CD4-positive, alpha-beta T cell treated with Interleukin-6 at 100 ng/mL for 8 hours (primary cell): Measurements from ENCODE around the gene BRD2.

ENCODE experiments used
- DNase-seq: peaks from one replicate; pipeline ENCODE4 v3.0.0-alpha.2; 2020; ENCODE audit warnings: mixed read lengths, low spot score

The BRD2 gene

DNA sequence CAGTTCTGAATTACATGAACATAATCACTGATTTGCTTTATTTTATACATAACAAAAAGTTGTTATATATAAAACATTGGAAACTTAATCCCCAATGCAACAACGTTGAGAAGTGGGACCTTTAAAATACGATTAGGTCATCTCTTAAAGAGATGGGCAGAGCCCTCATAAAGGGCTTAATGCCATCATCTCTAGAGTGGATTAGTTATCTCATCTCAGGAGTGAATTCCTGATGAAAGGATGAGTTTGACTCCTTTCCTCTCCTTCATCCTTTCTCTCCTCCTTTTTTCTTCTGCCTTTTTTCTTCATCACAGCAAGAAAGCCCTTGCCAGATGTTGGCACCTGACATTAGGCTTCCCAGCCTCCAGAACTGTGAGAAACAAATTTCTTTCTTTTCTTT, 27.1 kb downstream of the BRD2 start:
- no peak for DNase-seq

DNA sequence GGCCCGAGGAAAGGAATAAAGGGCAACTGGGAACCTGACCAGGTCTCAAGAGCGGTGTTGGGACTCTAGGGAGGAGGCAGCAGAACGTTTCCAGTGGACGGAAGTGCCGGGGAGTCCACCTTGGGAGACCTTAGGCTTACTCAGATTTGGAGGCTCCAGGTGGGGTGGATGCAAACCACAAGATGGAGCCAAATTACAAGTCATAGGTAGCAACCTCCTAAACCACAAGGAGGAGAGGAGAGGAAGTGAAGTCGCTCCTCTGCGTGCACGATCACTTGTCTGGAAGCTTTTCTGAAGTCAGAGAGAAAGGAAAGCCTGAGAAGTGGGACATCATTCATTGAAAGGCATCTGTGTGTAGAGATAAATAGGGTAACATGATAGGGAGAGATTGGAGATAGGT, 31.7 kb downstream of the BRD2 start:
- DNase-seq = peak; percentile 12

DNA sequence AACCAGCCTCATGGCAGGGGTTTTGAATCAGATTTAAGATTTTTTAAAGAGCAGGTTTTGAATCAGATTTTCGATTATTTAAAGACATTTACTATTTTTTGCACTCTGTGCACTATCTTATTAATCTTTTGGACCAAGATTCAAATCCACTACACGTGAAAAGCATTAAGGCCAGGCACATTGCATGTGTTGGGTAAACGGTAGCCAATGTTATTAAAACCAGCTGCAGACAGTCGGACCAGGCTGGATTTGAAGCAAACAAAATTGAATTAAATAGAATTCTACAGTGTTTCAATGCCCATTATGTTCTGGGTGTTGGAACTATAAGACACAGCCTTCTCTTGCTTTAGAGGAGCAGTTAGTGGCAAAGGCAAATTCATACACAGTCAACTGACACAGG, 33.3 kb downstream of the BRD2 start:
- DNase-seq = no peak

DNA sequence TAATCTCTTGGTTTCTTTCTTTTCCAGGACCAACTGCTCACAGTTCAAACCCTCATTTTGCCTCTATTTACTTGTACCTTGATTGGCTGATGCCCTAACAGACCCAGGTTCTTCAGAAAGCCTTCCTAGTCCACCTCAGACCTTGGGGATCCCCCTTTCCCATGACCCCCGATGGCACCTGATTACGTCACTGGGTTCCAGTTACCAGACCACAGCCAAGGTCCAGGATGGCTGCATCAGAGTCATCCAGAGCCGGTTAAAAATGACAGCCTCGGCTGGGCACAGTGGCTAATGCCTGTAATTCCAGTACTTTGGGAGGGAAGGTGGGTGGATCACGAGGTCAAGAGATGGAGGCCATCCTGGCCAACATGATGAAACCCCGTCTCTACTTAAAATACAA, 36.5 kb downstream of the BRD2 start:
- no peak for DNase-seq

DNA sequence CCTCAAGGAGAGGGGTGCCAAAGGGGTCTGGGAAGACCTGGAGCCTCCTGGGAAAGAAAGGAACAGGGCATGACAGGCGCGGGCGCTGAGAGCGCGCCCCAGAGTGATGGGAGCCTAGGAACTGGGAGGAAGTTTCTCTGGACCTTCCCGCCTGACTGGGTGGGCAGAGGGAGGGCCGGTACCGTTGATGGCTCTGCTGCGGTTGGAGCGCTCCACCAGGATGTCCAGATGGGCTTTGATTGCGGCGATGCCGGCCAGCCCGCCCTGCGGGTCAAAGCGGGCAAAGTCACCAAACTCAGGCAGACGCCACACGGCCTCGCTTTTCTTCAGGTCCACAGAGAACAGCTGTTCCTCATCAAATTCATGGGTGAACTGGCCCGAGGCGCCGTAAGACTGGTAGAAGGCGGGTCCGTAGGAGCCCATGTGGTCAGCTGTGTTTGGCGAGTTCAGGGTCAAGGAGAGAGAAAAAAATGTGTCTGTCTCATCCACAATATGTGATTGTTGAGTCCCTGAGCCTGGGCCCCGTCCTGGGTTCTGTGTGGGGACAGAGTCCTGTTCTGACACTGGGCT, 39.5 kb downstream of the BRD2 start:
- no peak for DNase-seq

DNA sequence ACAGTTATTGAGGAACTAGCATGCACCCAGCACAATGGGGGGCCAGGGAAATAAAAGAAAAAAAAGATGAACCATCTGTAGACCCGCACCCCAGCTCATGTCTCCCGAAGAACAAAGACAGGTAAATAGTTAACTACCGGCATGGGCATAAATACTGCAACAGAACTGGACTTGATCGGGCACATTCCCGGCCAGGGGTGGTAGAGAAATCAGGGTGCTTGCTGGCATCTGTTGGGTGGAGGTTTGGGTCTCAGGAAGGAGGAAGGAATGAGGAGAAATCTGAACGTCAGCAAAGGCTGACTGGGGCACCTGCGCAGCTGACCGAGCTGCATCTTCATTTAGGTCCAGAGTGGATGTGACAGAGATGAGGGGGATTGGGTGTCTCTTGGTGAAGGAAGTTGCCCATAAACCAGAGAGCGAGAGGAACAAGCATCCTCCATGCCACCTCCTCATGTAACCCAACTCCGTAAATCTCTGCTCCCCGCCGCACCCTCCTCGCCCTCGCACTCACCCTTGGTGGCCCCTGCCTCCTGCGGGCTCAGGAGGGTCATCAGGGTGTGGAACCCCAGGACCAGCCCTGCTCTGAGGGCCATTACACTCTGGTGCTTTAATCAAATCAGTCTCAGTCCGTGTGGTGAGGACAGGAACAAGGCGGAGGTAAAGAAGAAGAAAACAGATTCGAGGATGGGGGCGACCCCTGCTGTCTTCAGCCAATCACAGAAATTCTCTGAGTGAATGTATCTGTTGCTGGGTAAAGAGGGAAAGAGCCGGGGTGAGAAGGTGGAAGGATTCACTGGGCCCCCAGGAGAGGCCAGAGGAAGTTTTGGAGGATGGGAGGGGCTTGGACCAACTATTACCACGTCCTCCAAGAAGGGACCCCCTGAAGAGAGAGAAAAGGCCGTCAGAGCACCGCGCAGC, 40.8 kb downstream of the BRD2 start, which contains the start of gene HLA-DOA:
Gene HLA-DOA, minus strand, starts transcription at position 648 of the 918 bp plus-strand sequence.
- peak; percentile 39 for DNase-seq

DNA sequence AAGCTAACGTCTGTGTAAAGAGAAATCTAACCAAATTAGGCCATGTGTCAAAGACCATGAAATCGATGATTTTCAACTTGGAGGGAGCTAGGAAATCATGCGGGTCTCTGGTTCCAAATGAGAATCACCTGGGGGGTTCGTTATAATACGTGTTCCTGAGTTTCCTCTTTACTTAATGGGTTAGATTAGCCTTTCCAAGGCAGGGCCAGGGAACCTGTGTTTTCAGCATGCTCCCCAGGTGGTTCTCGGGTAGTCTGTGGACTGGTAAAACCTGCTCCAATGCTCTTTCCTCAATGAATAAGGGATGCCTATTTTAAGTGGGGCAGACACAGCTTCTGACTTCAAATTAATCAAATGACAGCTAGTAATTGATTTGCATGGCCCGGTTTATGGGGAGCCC, 42.0 kb downstream of the BRD2 start:
- no peak for DNase-seq

DNA sequence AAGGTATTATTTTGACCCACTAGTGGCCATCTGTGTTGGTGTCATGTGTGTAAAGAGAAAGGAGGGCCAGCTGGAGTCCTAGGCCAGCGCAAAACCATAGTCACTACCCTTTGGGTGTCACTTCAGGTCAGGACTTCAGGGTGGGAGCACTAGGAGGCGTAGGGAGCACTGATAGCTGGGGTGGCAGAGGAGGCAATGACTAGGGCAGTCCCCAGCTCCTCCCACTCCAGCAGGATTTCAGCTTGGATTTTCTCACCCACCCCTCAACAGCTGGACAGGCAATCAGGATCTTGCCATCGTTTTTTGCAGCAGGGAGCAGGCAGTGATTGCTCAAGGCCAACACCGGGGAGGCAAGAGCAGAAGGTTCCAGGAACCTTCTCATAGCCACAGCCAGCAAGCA, 45.2 kb downstream of the BRD2 start:
- no peak for DNase-seq

DNA sequence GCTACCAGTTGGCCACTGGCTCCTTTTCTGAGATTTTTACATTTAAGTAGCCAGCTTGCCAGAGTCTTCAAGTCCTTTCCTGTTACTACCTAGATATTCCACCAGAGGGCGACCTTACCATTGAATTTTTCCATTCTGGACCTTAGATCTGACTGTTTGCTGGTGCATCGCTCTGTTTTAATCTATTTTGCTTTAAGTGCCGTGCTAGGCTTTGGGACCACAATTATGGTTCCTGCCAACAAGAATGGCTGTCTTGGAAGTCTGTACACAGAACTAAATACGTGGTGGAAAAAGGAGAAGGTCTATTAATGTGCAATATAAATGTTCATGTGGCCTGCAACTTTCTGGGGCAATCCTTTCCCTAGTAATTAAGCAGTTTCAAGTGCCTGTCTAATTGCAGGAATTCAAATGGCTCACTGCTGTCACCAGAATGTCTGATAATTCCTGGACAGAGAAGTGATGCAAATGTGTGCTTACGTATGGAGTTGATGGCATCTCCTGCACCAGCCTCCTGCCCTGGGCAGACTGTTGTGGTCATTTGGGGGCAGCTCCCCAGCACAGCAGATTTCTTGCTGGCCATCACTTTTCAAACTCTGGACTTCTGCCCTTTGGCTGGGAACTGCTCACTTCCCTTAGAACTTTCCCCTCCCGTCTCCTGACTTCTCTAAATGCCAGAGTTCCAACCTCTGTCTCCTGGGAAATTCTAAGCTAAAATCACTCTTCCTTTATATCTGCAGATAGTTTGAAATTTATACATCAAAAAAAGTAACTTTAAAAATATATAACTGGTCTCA, 46.6 kb downstream of the BRD2 start:
- peak; percentile 78 for DNase-seq

DNA sequence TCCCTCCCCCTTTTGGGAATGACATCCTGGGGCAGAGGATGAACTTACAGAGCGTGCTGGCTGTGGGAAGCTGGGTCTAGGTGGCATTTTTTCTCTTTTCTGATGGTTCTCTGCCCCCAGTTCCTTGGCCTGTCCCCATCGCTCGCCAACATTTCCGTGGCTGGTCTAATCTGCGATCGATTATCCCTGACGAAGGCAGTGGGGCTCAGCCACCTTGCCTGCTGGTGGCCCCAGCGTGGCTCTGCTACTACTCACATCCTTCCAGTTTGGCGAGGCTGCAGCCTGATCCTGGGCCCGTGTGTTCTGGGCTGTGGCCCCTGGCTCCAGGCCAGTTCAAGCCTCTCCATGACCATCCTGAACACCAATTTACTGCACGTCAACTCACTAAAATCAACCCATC, 47.4 kb downstream of the BRD2 start:
- no peak for DNase-seq

DNA sequence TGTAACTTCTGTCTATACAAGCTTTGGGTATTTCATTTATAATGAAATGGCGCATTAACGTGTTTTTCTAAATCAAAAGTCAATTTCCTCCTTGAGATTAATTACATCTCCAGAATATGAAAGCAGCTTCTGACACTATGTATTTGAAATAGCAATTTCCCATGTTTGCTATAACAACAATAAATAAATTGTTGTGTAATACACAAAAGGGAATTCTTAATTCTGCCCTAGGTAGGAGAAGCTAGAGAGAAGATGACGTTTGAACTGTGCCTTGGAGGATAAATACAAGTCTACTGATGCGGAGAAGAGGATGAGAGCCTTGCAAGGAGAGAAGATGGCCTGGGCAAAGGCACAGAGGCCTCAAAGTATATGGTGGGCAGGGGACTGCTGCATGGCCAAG, 48.6 kb downstream of the BRD2 start:
- DNase-seq = no peak

DNA sequence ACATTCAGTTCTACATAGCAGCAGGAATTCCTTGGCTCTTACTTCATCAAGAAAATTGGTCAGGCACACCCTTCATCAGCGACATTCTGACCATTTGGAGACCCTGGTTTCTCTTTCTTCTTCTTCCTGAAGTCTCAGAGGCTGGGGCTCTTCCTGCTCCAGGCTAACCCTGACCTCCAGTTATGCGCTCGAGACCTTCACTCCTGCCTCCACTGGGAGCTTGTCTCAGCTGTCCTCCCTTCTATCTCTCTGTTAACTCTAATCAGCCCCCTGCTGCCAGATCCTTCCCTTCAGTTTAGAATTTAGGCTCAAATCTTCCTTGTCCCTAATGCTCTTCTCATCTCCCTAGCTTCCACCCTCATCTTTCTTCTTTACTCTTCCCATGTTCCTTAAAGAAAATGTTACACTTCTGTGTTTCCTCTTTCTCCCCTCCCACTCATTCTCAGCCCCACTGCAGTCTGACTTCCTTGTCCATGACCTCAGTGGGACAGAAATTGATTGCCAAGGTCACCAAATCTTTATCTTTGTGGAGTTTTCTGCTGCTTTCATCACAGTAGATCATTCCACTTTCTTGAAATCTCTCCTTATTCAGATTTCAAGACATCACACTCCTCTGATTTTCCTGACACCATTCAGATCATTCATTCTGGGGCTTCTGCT, 49.4 kb downstream of the BRD2 start:
- no peak for DNase-seq

DNA sequence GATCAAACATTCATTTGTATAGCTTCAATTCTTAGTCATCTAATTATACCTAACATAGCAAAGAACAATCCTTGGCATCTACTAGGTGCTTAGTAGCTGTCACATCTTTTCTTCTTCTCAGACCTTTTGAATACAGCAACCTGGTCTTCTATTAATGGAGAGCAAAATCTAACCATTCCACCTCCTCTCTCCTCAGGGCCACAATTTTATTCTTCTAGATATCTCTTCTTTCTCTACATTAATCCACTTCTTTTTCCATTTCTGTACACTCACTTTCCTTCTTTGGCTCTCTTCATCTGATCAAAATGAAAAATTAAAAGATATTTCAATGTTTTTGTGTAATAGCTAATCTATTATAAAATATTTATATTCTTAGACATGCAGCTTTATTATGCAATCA, 50.0 kb downstream of the BRD2 start:
- no peak for DNase-seq

DNA sequence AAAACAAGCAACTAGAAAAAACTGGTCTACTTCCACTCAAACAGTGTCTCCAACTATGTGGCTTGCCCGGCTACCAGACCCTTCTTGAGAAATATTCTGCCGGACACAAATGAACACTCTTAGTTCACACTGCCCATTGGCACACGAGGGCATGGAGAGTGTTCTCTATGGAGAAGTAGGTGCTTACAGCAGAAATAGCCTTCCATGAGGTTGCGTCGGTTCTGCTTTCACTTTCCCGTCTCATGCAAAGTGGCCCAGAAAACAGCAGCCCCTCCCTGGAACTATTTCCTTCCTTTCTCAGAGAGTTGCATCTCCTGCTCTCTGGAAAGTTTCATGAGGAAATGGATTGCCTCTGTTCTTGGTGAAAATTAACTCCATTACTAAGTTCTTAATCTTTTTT, 50.5 kb downstream of the BRD2 start:
- peak; percentile 21 for DNase-seq

DNA sequence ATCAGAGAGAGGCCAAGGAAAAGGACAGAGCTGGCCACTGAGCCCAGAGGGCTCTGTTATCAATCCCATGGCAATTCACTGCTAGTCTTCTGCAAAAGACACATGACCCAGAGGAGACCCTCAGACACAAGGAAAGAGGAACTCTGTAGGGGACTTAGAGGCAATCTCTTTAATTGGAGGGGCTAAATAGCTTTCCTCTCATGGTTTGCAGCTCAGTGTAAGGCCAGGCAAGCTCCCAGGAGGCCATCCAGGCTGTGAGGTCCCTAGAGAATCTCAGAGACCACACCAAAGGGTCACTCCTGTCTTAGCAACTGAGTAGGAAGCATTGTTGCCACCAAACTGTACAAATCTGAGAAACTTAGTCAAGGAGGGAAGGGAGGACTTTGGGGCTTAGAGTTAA, 51.0 kb downstream of the BRD2 start:
- DNase-seq = no peak

DNA sequence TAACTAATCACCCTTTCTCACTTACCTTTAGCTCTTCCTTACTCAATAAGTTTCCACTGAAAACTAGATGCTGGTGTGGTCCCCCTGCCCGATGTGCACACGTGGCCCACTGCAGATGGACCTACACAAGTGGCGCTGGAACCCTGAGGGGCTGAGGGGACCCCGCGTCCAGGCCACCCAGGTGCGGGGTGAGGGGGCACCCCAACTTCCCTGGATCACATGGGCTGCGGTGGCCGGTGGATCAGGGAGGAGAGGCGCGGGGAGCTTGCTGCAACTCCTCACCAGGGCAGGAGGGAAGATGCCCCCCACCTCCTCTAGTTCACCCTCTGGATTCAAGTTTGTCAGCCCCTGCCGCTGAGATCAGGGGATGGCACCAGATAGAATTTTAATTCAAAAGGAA, 53.5 kb downstream of the BRD2 start:
- DNase-seq = no peak

DNA sequence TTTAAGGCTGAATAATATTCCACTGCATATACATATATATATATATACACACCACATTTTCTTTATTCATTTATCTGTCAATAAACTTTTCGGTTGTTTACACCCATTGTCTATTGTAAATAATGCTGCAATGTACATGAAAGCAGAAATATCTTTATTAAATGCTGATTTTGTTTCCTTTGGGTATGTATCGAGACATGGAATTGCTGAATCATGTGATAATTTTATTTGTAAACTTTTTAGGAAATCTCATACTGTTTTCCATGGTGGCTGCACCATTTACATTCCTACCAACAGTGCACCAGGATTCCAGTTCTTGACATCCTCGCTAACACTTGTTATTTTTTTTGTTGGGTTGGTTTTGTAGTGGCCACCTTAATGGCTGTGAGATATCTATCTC, 55.1 kb downstream of the BRD2 start:
- no peak for DNase-seq

DNA sequence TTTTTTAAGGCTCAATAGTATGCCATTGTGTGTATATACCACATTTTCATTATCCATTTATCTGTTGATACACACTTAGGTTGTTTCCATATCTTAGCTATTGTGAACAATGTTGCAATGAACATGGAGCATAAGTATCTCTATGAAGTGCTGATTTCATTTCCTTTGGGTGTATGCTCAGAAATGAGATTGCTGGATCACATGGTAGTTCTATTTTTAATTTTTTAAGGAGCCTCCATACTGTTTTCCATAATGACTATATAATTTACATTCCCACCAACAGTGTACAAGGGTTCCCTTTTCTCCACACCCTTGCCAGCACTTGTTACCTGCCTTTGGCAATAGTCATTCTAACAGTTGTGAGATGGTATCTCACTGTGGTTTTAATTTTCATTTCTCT, 56.1 kb downstream of the BRD2 start:
- DNase-seq = no peak

DNA sequence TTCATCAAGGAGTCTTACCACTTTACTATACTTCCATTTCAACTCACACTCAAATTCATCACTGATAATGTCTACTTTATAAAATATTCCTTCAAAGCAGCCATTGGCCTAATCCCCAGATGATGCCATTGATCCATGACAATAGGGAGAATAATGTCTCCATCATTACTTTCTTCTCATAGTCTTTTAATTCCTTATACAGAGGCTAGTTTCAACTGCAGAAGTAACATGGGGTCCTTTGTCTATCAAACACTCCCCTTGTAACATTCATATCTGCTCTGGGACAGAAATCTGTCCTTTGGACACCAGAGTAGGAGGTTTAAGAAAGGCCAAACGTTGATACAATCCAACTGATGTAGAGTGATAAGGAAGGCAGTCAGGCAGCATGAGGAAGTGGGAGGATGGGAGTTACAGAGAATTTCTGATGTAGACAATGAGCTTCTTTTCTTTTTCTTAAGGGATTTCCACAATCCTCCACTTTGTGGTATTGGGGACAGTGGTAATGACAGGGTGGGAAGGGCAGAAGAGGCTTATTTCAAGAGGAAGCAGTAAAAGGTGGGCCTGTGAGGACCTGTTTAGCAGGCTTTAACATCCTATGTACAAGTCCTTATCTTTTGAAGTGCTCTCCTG, 59.9 kb downstream of the BRD2 start:
- DNase-seq = no peak

DNA sequence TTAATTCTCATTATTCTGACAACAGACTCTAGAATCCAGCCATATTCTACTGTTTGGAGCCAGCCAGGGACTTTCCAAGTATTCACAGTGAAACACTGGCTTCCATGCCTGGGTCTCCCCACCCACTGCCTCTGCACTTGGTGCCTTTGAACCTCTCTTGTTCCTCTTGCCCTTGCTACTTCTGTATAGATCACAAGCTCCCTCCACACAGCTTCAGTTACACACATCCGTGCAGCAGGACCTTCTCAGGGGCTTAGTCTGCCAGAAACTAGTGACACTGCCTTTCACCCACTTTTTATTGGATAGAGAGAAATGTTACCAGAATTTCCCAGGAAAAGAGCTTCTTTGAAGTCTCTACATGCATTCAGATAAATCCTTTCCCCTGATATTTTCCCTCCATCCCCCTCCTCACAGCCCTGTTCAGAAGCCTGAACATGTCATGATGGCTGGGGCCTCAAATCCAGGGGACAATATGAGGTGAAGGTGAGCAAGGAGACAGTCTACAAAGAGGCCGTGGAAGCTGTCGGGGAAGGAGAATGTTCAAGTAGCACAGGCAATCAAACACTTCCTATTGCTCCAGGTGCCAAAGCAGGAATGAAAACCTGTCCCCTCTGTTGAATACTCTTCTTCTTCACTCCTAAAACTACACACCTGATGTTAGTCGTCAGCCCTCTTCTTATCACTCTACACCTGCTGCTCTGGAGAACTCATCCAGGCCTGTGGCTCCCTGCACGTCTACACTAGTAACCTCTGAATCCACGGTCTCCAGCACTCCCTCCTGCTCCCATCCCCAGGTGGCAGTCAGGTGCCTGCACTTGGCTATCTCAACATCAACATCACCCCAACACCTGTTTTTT, 61.2 kb downstream of the BRD2 start:
- DNase-seq = peak; percentile 10

DNA sequence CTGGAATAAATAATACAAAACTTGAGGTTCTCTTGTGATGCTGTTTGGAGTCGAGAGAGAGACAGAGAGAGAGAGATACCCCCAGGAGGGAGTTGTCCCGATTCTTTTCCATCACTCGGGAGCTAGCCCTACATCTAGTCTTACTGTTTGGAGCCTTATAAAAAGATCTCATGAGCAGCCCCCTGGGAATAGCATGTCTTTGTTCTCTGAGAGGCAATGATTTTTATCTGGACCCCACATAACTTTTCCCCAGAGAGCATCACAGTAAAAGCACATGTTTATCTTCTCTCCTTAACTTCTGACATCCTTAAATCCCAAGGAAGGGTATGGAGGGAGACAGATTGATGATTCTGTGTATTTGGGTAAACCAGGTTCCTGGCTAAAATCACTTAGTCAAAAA, 61.9 kb downstream of the BRD2 start:
- DNase-seq = no peak
